Prostate gland (tissue), 1 donor: Measurements from ENCODE around the gene UBE2Q2.

Source experiments
- POLR2A ChIP-seq: fragments of 450-650 bp; IDR thresholded peaks from one replicate; pipeline ENCODE4 v1.6.1; 2016; ENCODE audit warnings: antibody characterized with exemption, mild to moderate bottlenecking
- POLR2AphosphoS5 ChIP-seq: sonication (generic); formaldehyde crosslinking; IDR thresholded peaks from one replicate; pipeline ENCODE4 v1.6.1; 2017; ENCODE audit warnings: antibody characterized with exemption

GRCh38 chr15:75887178-75887577, 43.9 kb downstream of the UBE2Q2 start:
- TF ChIP-seq POLR2A (no peak), POLR2AphosphoS5 (no peak)
